Choroid plexus epithelial cell (primary cell): ENCODE data around the gene ALDOC.
"Not testable (repeated sequence)": the region's sequence is repeated elsewhere in the genome, so short reads cannot be mapped to it uniquely, and the experiment has no call there.

Source experiments
- DNase-seq: peaks from one replicate; pipeline ENCODE4 v3.0.0-alpha.2; 2010; ENCODE audit warnings: low read depth
- H3K4me3 ChIP-seq: 2 replicates; pipeline ENCODE4 v1.5.1; 2011; ENCODE audit warnings: low read depth, mild to moderate bottlenecking, control low read depth, low read length, moderate library complexity
- CTCF ChIP-seq: conservative IDR thresholded peaks from 2 replicates; pipeline ENCODE4 v1.5.1; 2011; ENCODE audit warnings: low read depth, mild to moderate bottlenecking, control low read depth, inconsistent platforms, low read length, moderate library complexity

The ALDOC gene

GRCh38 chr17:28584434-28584833, 7.7 kb upstream of the ALDOC start:
- no peak for TF ChIP-seq CTCF
- no peak for DNase-seq
- H3K4me3 ChIP-seq, result no peak overlapping the region

GRCh38 chr17:28582513-28582912, 5.8 kb upstream of the ALDOC start:
- H3K4me3 ChIP-seq, result no peak overlapping the region
- TF ChIP-seq CTCF, result no peak
- no peak for DNase-seq

GRCh38 chr17:28580959-28581358, 4.3 kb upstream of the ALDOC start:
- DNase-seq, result no peak
- TF ChIP-seq CTCF, result no peak

GRCh38 chr17:28579526-28579925, 2.8 kb upstream of the ALDOC start:
- no peak for DNase-seq

More at GRCh38 chr17:28580959-28581358, 4.3 kb upstream of the ALDOC start:
- no peak overlapping the region for H3K4me3 ChIP-seq

GRCh38 chr17:28578246-28579195, 1.8 kb upstream of the ALDOC start:
- no peak for TF ChIP-seq CTCF
- DNase-seq, result no peak
- H3K4me3 ChIP-seq, result no peak overlapping the region

More at GRCh38 chr17:28579526-28579925, 2.8 kb upstream of the ALDOC start:
- H3K4me3 ChIP-seq, result no peak overlapping the region
- TF ChIP-seq CTCF, result no peak

- no peak overlapping the region for H3K4me3 ChIP-seq
- no peak for TF ChIP-seq CTCF
Measured at GRCh38 chr17:28577466-28577824, 750 bp upstream of the ALDOC start.

GRCh38 chr17:28576016-28576415, 679 bp downstream of the ALDOC start:
- not testable (repeated sequence) for DNase-seq, H3K4me3 ChIP-seq

More at GRCh38 chr17:28577466-28577824, 750 bp upstream of the ALDOC start:
- no peak for DNase-seq
